HG03575 (cell line): Measurements from ENCODE around the gene MAPK1.
"Not testable (repeated sequence)": the region's sequence is repeated elsewhere in the genome, so short reads cannot be mapped to it uniquely, and the experiment has no call there.

ENCODE experiments used
- ATAC-seq: cut with Tn5 transposase; IDR thresholded peaks from one replicate; pipeline ENCODE4 v1.9.1; 2021; ENCODE audit not compliant: unreplicated experiment, insufficient number of reproducible peaks, low FRiP score; ENCODE audit errors: extremely low read depth

The MAPK1 gene

GRCh38 chr22:21867528-21868266 is at the start of gene MAPK1:
Gene MAPK1, minus strand, starts transcription at chr22:21867645. Its CDS starts 205 bp downstream, at chr22:21867440.
- peak; percentile 76 for ATAC-seq

- ATAC-seq, result no peak
Measured at GRCh38 chr22:21916309-21916918, 49.0 kb upstream of the MAPK1 start.

GRCh38 chr22:21915624-21916308 is 48.3 kb upstream of the MAPK1 start:
- ATAC-seq, result no peak

GRCh38 chr22:21914033-21914642 is 46.7 kb upstream of the MAPK1 start:
- not testable (repeated sequence) for ATAC-seq

- ATAC-seq, result not testable (repeated sequence)
Measured at GRCh38 chr22:21910367-21910766, 42.9 kb upstream of the MAPK1 start.

GRCh38 chr22:21909871-21910270 is 42.4 kb upstream of the MAPK1 start:
- ATAC-seq, result no peak

GRCh38 chr22:21907638-21908522 is 40.4 kb upstream of the MAPK1 start:
- ATAC-seq, result no peak

GRCh38 chr22:21905234-21905633 is 37.8 kb upstream of the MAPK1 start:
- ATAC-seq, result not testable (repeated sequence)

GRCh38 chr22:21904250-21904789 is 36.9 kb upstream of the MAPK1 start:
- ATAC-seq, result no peak

- ATAC-seq, result no peak
Measured at GRCh38 chr22:21903283-21903682, 35.8 kb upstream of the MAPK1 start.

GRCh38 chr22:21902296-21903087 is 35.0 kb upstream of the MAPK1 start:
- no peak for ATAC-seq

- no peak for ATAC-seq
Measured at GRCh38 chr22:21898354-21898896, 31.0 kb upstream of the MAPK1 start.

- no peak for ATAC-seq
Measured at GRCh38 chr22:21896951-21897513, 29.6 kb upstream of the MAPK1 start.

GRCh38 chr22:21896275-21896674 is 28.8 kb upstream of the MAPK1 start:
- ATAC-seq, result not testable (repeated sequence)

GRCh38 chr22:21894799-21895198 is 27.4 kb upstream of the MAPK1 start:
- ATAC-seq, result no peak

- ATAC-seq, result no peak
Measured at GRCh38 chr22:21889251-21889990, 22.0 kb upstream of the MAPK1 start.

GRCh38 chr22:21887841-21888240 is 20.4 kb upstream of the MAPK1 start:
- ATAC-seq, result no peak
